EH (cell line): Measurements from ENCODE around the gene DNAAF2.
"Not testable (repeated sequence)": the region's sequence is repeated elsewhere in the genome, so short reads cannot be mapped to it uniquely, and the experiment has no call there.

Experiments
- DNase-seq: peaks from one replicate; pipeline ENCODE4 v3.0.0-alpha.2; 2015; ENCODE audit warnings: low read depth

Gene DNAAF2, protein sequence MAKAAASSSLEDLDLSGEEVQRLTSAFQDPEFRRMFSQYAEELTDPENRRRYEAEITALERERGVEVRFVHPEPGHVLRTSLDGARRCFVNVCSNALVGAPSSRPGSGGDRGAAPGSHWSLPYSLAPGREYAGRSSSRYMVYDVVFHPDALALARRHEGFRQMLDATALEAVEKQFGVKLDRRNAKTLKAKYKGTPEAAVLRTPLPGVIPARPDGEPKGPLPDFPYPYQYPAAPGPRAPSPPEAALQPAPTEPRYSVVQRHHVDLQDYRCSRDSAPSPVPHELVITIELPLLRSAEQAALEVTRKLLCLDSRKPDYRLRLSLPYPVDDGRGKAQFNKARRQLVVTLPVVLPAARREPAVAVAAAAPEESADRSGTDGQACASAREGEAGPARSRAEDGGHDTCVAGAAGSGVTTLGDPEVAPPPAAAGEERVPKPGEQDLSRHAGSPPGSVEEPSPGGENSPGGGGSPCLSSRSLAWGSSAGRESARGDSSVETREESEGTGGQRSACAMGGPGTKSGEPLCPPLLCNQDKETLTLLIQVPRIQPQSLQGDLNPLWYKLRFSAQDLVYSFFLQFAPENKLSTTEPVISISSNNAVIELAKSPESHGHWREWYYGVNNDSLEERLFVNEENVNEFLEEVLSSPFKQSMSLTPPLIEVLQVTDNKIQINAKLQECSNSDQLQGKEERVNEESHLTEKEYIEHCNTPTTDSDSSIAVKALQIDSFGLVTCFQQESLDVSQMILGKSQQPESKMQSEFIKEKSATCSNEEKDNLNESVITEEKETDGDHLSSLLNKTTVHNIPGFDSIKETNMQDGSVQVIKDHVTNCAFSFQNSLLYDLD

DNA sequence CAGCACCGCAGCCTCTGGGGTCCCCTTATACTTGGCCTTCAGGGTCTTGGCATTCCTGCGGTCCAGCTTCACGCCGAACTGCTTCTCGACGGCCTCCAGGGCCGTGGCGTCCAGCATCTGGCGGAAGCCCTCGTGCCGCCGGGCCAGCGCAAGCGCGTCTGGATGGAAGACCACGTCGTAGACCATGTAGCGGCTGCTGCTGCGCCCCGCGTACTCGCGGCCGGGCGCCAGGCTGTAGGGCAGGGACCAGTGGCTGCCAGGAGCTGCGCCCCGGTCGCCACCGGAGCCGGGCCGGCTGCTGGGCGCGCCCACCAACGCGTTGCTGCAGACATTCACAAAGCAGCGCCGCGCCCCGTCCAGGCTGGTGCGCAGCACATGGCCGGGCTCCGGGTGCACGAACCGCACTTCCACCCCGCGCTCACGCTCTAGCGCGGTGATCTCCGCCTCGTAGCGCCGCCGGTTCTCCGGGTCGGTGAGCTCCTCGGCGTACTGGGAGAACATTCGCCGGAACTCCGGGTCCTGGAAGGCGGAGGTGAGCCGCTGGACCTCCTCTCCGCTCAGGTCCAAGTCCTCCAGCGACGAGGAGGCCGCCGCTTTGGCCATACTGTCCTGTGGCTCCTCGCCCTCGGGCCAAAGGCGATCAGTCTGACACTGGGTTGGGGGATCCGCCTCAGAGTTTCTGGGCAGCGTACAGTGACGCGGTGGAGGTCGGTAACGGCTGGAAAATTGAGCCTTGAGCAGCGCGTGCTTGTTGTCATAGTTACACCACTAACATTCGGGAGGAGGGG lies at the start of gene DNAAF2:
Gene DNAAF2, minus strand, starts transcription at position 698 of the 788 bp plus-strand sequence. Its CDS starts 95 bp downstream, at position 603.
- peak; percentile 79 for DNase-seq

DNA sequence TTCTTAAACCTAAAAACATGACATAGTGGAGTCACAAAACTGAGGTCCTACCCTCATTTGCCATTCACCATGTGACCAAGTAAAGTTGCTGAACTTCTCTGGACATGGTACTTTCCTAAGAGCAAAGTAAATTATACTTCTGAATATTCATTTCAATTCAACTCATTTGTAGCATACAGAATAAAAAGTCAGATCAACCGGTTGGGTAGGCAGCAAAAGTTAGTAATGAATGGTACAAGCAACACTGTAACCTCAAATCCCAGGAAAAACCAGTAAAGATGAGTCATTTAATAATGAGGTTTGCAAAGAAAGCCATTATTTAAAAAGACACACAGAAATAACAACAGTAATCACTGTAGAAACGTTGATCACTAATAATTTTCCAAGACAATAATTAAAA lies 44.2 kb upstream of the DNAAF2 start:
- DNase-seq, result peak; percentile 38

GRCh38 chr14:49677643-49678042 lies 42.6 kb upstream of the DNAAF2 start:
- DNase-seq, result no peak

- no peak for DNase-seq
Measured at GRCh38 chr14:49673586-49673985, 38.5 kb upstream of the DNAAF2 start.

DNA sequence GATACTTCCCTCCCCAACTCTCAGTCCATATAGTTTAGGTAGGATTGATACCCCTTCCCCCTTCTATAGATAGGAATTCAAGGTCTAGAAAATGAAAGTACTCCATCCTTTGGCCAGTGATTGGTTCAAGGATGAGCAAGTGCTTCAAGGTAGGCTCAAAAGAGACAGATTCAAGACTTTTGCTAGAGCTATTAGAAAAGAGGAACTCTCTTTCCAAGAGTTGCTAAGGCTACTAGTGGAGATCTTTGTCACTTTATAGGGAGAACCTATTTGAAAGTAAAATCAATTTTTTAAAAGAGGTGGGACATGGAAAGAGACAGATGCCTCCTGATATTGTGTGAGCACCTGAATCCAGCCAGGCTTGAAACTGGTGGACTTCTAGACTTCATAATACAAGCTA lies 35.4 kb upstream of the DNAAF2 start:
- DNase-seq, result no peak

DNA sequence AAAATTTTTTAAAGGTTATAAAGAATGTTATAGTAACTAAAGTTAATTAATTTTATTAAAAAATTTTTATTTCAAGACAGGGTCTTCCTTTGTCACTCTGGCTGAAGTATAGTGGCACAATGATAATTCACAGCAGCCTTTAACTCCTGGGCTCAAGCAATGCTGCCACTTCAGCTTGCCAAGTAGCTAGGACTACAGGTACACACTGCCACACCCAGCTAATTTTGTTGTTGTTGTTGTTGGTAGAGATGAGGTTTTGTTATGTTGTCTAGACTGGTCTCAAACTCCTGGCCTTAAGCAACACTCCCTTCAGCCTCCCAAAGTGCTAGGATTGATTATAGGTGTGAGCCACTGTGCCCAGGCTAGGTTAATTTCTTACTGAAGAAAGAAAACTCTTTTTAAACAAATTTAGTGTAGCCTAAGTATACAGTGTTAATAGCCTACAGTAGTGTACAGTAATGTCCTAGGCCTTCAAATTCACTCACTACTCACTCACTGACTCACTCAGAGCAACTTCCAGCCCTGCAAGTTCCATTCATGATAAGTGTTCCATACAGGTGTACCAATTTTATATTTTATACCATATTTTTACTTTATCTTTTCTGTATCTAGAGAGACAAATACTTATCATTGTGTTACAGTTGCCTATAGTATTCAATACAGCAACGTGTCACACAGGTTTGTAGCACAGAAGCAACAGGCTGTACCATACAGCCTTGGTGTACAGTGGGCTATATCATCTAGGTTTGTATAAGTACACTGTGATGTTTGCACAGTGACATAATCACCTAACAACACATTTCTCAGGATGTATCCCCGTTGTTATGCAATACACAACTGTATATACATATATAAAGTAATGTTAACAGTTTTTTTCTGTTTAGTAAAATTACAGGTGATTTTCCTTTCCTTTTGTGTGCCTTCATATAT lies 24.7 kb upstream of the DNAAF2 start:
- no peak for DNase-seq

DNA sequence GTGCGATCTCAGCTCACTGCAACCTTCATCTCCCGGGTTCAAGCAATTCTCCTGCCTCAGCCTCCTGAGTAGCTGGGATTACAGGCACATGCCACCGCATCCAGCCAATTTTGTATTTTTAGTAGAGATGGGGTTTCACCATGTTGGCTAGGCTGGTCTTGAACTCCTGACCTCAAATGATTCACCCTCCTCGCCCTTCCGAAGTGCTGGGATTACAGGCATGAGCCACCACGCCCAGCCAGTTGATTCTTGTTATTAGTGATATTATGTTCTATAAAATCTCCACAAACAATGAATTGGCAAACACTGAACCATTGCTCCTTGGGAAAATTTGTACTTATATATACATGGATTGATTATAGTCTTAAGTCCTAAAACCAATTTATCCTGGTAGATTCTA lies 22.5 kb upstream of the DNAAF2 start:
- DNase-seq, result not testable (repeated sequence)

DNA sequence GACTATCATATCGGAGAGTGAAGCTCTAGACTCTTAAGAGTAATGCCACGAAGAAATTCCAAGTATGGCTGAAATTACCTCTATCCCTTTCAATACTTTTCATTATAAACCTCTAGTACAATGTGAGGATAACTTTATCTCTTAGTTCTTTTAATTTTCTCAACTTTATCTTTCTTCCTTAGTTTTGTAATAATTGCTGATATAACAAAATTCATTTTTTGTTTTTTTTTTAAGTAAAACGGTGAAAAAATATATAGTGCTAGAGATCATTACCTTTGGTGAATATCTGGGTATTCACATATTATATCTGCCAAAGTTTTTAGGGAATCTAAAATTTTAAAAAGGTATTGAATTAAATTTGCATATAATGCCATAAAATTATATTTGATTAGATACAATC lies 19.5 kb upstream of the DNAAF2 start:
- no peak for DNase-seq

GRCh38 chr14:49653508-49653907 lies 18.5 kb upstream of the DNAAF2 start:
- DNase-seq, result no peak

- no peak for DNase-seq
Measured at GRCh38 chr14:49642163-49642562, 7.1 kb upstream of the DNAAF2 start.

DNA sequence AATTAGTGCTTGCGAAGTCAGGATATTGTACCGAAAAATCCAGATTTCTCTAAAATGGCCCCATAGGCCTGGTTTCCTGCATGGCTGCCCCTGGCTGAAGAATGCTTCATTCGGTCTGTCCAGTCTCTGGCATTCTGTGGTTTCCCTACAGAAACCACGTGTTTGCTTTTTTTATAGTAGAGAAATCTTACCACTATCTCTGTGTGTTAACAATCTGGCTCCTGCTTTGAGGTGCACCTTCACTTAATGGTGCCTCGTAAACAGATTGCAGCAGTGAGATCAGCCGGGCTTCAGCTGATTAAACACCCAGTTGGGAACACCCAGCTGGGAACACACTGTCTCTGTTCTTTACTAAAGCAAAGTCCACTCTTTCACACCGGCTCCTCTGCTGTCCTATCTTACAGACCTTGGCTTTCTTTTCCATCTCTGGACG lies 6.7 kb upstream of the DNAAF2 start:
- DNase-seq, result peak; percentile 60

- no peak for DNase-seq
Measured at GRCh38 chr14:49640540-49641417, 5.7 kb upstream of the DNAAF2 start.

DNA sequence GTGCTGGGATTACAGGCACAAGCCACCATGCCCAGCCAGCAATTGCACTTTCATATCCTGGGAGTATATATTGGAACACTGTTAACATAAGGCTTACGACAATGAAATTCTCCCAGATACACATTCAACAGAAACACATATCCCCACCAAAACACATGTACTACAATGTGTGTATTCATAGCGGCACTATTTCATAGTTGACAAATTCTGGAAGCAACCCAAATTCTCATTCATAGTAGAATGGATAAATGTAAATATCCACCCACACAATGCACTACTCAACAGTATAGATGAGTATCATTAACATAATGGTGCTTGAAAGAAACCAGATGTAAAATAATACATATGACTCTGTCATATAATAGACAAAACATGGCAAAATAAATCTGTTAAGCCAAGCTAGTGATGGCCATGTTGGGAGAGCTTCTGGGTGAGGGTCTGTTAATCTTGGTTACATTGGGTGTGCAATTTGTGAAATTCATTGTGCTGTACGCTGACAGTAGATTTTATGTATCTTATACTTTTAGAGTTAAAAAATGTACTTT lies 2.6 kb upstream of the DNAAF2 start:
- no peak for DNase-seq

DNA sequence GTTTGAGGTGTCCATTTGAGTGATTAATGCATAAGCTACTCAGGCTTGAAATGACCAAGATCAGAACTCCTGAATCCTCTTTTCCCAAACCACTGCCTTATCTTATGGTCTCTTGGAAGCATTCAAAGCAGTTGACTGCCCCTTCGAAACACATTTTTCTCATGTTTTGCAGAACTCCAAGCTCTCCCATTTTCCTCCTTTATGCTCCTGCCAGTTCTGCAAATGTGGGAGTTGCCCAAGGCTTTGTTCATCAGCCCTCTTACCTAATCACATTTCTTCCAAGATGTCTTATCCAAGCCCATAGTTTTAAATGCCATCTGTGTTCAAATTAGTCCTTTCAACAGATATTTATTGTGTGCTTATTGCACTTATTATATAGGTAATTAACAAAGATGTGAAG lies 1.8 kb upstream of the DNAAF2 start:
- no peak for DNase-seq

DNA sequence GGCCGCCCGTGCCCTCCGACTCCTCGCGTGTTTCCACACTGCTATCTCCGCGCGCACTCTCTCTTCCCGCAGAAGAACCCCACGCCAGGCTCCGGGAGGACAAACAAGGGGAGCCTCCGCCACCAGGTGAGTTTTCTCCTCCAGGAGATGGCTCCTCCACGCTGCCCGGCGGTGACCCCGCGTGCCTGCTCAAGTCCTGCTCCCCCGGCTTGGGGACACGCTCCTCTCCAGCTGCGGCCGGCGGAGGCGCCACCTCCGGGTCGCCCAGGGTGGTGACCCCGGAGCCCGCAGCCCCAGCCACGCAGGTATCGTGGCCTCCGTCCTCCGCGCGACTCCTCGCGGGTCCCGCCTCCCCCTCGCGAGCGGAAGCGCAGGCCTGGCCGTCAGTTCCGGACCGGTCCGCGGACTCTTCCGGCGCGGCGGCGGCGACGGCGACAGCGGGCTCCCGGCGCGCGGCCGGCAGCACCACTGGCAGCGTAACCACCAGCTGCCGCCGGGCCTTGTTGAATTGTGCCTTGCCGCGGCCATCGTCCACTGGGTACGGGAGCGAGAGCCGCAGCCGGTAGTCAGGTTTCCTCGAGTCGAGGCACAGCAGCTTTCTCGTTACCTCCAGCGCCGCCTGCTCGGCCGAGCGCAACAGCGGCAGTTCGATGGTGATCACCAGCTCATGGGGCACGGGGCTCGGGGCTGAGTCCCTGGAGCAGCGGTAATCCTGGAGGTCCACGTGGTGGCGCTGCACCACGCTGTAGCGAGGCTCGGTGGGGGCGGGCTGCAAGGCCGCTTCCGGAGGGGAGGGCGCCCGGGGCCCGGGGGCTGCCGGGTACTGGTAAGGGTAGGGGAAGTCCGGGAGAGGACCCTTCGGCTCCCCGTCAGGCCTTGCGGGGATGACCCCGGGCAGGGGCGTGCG lies 1.2 kb downstream of the DNAAF2 start:
- peak; percentile 94 for DNase-seq

GRCh38 chr14:49623941-49624839 lies 10.9 kb downstream of the DNAAF2 start:
- no peak for DNase-seq

GRCh38 chr14:49623387-49623786 lies 11.7 kb downstream of the DNAAF2 start:
- DNase-seq, result no peak
